Calu3 (cell line): ENCODE results near the gene METTL15. TPM values are rescaled to one million over a fixed set of nuclear protein-coding genes. Genes with fewer than 3 reads are reported as not detected.
A peak's percentile ranks its signal among the peaks of the same experiment; 100 is the strongest.

Source experiments
- BruUV-seq: library from RNA; stranded (reverse); fragments of 400-500 nt; replicated peaks from 2 replicates; lab custom pipeline; 2021; lab: Mats Ljungman, UMichigan
- CTCF ChIA-PET: fragments of 300-600 bp; sonication (Branson Sonifier 250); formaldehyde crosslinking; loops from one replicate; lab custom pipeline; 2022; ENCODE audit warnings: antibody characterized with exemption; lab: Charles Lee
- DNase-seq: peaks from one replicate; pipeline ENCODE4 v3.0.0; 2022
- H3K27ac Mint-ChIP-seq: one replicate; pipeline ENCODE4 v1.8.0; 2022; ENCODE audit warnings: mixed read lengths; ENCODE audit not compliant: unreplicated experiment
- H3K27me3 Mint-ChIP-seq: one replicate; pipeline ENCODE4 v1.8.0; 2022; ENCODE audit warnings: mixed read lengths; ENCODE audit not compliant: unreplicated experiment
- H3K36me3 Mint-ChIP-seq: one replicate; pipeline ENCODE4 v1.8.0; 2022; ENCODE audit warnings: mild to moderate bottlenecking, moderate library complexity, mixed read lengths; ENCODE audit not compliant: insufficient read depth, unreplicated experiment
- H3K4me1 Mint-ChIP-seq: one replicate; pipeline ENCODE4 v1.8.0; 2022; ENCODE audit warnings: mild to moderate bottlenecking, low read depth, mixed read lengths; ENCODE audit not compliant: unreplicated experiment
- H3K4me3 Mint-ChIP-seq: one replicate; pipeline ENCODE4 v1.8.0; 2022; ENCODE audit warnings: mild to moderate bottlenecking, low read depth, moderate library complexity, mixed read lengths; ENCODE audit not compliant: unreplicated experiment
- H3K9me3 Mint-ChIP-seq: one replicate; pipeline ENCODE4 v1.8.0; 2022; ENCODE audit warnings: low read depth, mixed read lengths; ENCODE audit not compliant: unreplicated experiment
- intact Hi-C: fragments of 100-400 bp; cut with micrococcal nuclease; formaldehyde crosslinking; loops from one replicate; pipeline ENCODE4 v1.10.0; 2022; ENCODE audit not compliant: unreplicated experiment
- total RNA-seq: library from RNA; stranded (reverse); gene quantifications from 2 replicates; pipeline ENCODE4 v1.2.3, GENCODE V29; 2022
- TF ChIP-seq, protein P1 (sequence below): fragments of 200-600 bp; IDR thresholded peaks from one replicate; pipeline ENCODE4 v1.8.0; 2022; ENCODE audit warnings: antibody characterized with exemption; ENCODE audit not compliant: unreplicated experiment

Gene METTL15
- total RNA-seq, 1 experiment from 2014 or later = 19.0 TPM

DNA sequence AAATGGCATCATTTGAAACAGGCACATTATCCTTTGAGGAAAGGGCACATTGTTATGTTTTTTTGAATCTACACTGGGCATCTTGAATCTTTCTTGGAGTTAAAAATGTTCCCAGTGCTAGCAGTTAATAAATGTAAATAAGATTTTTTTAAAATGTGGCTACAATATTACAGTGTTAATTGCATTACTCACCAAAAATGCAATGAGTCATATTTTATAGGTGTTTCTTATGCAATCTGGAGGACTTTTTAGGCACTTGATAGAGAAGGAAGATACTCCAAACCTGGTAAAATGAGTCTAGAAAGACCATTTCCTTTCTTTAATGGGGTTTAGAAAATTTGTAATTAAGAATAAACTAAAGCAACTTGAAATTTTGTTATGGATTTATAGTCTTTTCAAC, 238.0 kb downstream of the METTL15 start:
- CTCF ChIA-PET = no interaction called here
- H3K27me3 Mint-ChIP-seq = no peaks in the 10 kb centered on the region
- H3K36me3 Mint-ChIP-seq = no peaks in the 10 kb centered on the region
- no peak overlapping the region for H3K4me3 Mint-ChIP-seq
- H3K4me1 Mint-ChIP-seq = peaks cover 20% of the 10 kb centered on the region
- peak overlapping the region; percentile 36 for H3K27ac Mint-ChIP-seq
- DNase-seq = no peak
- intact Hi-C loops = loop anchor here (5.0 kb wide), 2 partner anchors 239 to 649 kb away; partner anchors contain the start of genes KIF18A and METTL15
- no peaks in the 10 kb centered on the region for H3K9me3 Mint-ChIP-seq
- TF ChIP-seq, protein P1, sequence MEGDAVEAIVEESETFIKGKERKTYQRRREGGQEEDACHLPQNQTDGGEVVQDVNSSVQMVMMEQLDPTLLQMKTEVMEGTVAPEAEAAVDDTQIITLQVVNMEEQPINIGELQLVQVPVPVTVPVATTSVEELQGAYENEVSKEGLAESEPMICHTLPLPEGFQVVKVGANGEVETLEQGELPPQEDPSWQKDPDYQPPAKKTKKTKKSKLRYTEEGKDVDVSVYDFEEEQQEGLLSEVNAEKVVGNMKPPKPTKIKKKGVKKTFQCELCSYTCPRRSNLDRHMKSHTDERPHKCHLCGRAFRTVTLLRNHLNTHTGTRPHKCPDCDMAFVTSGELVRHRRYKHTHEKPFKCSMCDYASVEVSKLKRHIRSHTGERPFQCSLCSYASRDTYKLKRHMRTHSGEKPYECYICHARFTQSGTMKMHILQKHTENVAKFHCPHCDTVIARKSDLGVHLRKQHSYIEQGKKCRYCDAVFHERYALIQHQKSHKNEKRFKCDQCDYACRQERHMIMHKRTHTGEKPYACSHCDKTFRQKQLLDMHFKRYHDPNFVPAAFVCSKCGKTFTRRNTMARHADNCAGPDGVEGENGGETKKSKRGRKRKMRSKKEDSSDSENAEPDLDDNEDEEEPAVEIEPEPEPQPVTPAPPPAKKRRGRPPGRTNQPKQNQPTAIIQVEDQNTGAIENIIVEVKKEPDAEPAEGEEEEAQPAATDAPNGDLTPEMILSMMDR = no peak
- BruUV-seq = no TSS peak

DNA sequence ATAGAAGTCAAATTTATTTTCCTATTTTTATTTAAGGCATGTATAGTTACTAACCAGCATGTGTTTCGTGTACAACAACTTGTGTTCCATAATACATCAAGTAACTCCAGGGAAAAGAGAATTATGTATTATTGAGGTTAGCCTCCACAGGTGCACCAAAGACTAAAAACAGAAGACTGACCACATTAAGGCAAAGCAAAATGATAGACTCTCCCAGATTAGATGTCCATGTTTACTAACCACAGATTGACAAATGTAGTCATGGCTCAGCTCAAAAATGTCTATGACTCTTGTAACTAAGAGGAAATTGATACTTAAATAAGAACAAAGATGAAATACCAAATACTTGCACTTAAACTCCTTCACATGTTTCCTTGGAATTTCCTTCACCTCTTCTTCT, 238.5 kb downstream of the METTL15 start:
- no TSS peak for BruUV-seq
- Mint-ChIP-seq H3K27ac (peak overlapping the region; percentile 36), H3K4me1 (peaks cover 20% of the 10 kb centered on the region), H3K9me3 (no peaks in the 10 kb centered on the region), H3K27me3 (no peaks in the 10 kb centered on the region), H3K4me3 (no peak overlapping the region), H3K36me3 (no peaks in the 10 kb centered on the region)
- CTCF ChIA-PET = no interaction called here
- DNase-seq = no peak
- intact Hi-C loops = loop anchor here (5.0 kb wide), 2 partner anchors 239 to 649 kb away; partner anchors contain the start of genes KIF18A and METTL15
- TF ChIP-seq, protein P1 = no peak

DNA sequence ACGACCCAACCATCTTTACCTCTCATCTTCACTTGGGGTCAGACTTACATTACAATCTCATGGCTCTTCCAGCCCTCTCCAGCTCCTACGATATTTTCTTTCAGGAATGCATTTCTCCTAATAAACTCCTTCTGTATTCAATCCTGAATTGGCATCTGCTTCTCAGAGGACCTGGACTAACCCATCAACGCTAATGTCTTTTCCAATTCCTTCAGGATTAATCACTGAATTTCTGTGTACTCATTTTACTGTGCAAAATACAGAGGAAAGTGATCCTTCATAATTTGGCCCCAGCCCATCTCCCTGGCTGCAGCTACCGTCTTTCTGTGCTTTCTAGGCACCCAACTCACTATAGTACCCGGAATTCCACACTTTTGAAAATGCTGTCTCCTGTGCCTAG, 239.2 kb downstream of the METTL15 start:
- TF ChIP-seq, protein P1 = no peak
- H3K4me1 Mint-ChIP-seq = peaks cover 20% of the 10 kb centered on the region
- no peaks in the 10 kb centered on the region for H3K27me3 Mint-ChIP-seq
- H3K27ac Mint-ChIP-seq = peak overlapping the region; percentile 11
- no peaks in the 10 kb centered on the region for H3K36me3 Mint-ChIP-seq
- DNase-seq = no peak
- intact Hi-C loops = loop anchor here (5.0 kb wide), 2 partner anchors 240 to 650 kb away; partner anchors contain the start of genes KIF18A and METTL15
- H3K4me3 Mint-ChIP-seq = no peak overlapping the region
- BruUV-seq = no TSS peak
- no peaks in the 10 kb centered on the region for H3K9me3 Mint-ChIP-seq
- CTCF ChIA-PET = no interaction called here

DNA sequence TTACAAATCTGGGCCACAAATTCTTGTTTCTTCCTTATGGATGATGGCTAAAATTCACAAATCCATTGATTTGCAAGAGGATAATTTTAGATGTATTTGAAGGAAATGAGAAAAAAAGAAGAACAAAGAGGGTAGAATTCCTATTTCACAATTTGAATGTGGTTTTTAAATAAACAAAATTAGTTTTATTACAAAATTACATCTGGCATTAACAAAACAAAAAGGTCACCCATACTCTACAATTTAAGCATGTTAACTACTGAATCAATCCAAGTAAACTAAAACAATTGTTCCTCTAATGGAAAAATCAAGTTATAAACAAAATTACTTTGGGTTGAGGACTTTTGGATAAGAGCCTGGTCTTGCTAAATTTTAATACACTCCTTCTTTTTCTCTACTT, 242.0 kb downstream of the METTL15 start:
- no peak overlapping the region for H3K4me3 Mint-ChIP-seq
- H3K36me3 Mint-ChIP-seq = no peaks in the 10 kb centered on the region
- BruUV-seq = no TSS peak
- no peaks in the 10 kb centered on the region for H3K9me3 Mint-ChIP-seq
- TF ChIP-seq, protein P1 = no peak
- CTCF ChIA-PET = interaction anchor here (0.9 kb wide), 1 partner anchor 11 kb away, joined by 3 read pairs; no protein-coding TSS in a partner anchor
- H3K27me3 Mint-ChIP-seq = no peaks in the 10 kb centered on the region
- H3K27ac Mint-ChIP-seq = no peak overlapping the region
- no peak for DNase-seq
- intact Hi-C loops = no loop called here
- H3K4me1 Mint-ChIP-seq = peaks cover 20% of the 10 kb centered on the region
